Anterior cingulate cortex (tissue), 58 donors: ENCODE results near the gene HDAC11.

ENCODE experiments used
- DNase-seq, 58 donors: peaks; one replicate each; lab custom pipeline; 2025; lab: John Stamatoyannopoulos, UW

Gene HDAC11

DNA sequence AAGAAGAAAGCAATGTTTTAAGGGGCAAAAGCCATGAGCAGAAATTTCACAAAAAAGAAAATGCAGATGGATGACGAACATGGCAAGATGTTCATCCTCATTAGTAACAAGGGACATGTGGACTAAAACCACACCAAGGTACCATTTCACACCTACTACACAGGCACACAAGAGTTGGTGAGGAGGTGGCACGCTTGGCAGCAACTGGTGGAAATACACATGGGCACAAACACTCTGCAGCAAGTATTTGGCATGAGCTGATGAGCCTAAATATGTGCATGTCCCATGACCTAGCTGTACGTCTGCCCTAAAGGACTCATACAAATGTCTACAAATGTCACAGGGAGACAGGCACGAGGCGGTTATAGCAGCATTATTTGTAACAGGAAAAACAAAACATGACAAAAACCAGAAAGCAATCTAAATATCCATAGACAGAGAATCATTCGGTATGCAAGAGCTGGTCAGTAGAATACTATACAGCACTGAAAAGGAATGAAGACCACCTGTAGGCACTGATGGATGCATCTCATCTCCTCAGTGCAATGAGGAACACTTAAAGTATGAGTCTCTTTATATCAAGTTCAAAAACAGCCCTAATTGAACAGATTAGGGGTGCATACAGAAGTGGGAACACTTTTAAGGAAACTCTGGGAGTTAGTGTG, 57.3 kb downstream of the HDAC11 start:
- DNase-seq: peak in 2 of 58 donors; percentile 9 to 15

DNA sequence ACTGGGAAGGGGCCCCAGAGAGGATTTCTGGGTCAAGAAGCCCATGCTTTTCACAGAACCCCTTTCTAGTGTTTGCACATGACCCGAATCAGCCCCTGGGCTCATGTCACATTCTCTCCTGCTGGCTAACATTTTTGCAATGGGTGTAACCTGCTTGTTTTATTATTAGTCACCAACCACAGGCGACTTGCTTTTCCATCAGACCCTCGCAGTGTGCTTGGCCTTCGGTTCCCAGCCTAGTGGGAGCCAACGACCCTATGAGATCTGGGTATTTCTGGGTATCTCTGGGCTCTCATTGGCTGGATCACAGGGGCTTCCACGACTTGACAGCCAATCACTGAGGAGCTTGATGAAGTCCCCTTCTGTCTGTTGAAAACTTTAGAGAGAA, 57.8 kb downstream of the HDAC11 start:
- DNase-seq: no peak

DNA sequence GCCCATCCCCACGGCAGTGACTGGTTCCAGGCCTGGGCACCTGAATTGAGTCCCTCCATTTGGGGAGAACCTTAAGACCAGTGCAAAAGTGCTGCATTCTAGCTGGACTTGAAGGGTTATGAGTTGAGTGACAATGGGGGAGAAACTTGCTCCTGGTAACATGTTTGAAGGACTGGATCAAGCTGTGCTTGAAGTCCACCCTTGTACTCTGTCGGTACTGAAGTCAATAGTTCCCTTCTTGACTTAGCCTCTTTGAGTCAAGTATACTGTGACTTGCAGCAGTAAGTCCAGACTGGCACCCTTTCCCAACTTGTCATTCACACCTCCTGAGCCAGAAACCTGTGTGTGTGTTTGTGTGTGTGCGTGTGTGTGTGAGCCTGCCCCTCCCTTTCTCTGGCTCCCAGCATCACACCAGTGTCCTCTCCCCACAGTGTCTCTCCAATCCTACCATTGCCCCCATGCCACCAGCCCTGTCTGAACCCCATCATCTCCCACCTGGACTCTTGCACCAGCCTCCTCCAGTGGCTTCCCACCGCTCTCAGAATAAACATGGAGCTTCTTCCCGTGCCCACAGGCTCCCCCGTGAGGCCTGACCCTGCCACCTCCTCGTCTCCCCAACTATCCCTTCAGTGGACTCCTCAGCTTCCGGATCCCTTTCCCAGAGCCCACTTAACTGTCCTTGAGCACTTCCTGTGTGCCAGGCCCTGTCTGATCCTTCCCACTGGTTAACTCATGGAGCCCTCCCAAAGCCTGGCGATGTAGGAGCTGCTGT, 58.6 kb downstream of the HDAC11 start:
- no peak for DNase-seq

DNA sequence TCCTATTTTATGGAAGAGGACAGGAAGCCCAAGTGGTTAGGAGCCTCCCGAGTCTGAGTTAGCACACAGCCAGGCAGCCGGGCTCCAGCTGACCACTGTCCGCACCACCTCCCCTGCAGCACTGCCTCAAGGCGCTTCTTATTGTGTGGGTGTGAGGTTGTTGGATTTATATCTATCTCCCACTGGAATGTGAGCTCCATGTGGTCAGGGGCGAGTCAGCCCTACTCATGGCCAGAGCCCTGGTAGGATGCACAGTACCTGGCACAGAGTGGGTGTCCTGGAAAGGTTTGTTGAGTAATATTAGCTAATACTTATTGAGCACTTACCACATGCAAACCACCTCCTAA, 59.2 kb downstream of the HDAC11 start:
- no peak for DNase-seq

DNA sequence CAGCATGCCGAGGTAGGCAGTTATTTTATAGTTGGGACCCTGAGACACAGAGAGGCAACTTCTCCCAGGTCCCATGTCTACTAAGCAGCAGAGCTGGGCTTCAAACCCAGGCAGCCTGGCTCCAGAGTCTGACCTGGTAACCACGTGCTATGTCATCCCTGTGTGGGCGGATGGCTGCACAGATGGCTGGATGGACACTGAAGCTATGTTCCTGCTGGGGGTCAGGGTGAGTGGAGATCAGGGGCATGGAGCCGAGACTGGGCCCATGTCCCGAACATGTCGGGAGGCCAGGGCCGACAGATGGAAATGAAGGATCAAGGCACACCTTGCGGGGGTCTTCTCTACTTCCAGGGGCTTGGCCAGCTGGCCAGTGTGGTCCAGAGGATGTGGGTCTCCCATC, 59.6 kb downstream of the HDAC11 start:
- no peak for DNase-seq

DNA sequence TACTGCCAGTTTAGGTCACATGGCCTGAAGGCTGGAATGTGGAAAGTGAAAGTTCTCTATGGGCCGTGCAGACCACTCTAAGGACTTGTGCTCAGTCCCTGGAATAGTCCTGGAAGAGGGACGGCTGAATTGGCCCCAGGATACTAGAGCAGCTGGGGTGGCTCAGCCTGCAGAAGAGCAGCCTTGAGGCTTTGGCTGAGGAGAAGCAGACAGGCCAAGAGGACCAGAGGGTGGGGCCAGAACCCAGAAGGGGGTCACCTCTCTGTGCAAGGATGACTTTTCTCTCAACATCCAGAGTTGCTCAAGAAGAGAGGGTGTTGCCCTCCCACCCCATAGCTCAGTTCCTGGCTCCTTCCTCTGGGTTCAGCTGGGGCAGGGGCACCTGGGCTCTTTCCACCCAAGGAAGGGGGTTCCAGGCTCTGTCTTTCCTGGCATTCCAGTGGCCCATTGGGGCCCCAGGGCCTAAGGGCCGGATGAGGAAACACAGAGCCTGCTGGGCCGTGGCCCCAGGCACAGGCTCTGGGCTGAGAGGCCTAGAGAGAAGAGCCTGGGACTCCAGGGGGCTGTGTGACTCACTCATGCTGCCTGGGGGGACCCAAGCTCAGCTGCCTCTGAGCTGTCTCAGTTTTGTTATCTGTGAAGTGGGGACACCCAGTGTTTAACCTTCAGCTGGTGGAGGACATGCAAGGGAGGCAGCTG, 60.3 kb downstream of the HDAC11 start:
- no peak for DNase-seq

DNA sequence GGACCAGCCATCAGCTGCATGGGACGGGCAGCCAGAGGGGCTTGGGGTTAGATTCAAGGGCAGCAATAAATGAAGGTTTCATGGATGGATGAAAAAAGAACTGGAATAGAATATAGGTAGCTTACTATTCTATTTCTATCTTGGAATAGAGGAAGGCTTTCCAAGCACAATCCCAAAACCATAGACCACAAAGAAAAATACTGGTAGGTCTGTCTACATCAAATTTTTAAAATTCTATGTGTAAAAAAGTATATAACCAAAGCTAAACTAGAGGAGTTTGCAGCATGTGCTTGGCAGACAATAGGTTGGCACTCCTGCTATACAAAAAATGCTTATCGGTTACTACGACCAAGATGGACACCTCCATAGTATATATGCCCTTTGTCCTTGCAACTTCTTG, 61.6 kb downstream of the HDAC11 start:
- no peak for DNase-seq

DNA sequence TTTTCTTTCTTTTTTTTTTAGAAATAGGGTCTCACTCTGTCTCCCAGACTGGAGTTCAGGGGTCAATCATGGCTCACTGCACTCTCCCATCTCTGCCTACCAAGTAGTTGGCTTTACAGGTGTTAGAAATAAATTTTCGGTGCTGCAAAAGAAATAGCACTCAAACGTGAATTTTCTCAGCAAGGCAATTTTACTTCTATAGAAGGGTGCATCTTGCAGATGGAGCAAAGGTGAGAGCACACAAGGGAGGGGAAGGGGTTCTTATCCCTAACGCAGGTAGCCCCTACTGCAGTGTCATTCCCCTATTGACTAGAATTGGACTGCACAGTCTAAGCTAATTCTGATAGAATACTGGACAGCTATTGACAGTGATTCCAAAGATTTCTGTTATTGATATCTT, 62.0 kb downstream of the HDAC11 start:
- no peak for DNase-seq

DNA sequence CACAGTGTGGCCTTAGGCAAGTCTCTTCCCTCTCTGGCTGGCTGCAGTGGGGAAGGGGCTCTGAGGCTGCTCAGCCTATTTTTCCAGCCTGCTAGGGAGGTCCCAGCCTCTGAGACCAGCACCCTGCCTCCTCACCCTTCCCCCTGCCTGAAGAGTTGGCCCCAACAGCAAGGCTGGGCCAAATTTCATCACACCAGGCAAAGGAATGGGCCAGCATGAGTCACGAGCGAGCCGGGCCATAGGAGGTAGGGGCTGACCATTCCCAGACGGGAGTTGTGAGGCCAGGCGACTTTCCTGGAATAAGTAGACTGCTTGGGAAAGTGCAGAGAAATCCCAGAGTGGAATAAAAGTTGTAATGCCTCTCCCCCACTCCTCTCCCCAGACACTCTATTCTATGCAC, 63.1 kb downstream of the HDAC11 start:
- no peak for DNase-seq

DNA sequence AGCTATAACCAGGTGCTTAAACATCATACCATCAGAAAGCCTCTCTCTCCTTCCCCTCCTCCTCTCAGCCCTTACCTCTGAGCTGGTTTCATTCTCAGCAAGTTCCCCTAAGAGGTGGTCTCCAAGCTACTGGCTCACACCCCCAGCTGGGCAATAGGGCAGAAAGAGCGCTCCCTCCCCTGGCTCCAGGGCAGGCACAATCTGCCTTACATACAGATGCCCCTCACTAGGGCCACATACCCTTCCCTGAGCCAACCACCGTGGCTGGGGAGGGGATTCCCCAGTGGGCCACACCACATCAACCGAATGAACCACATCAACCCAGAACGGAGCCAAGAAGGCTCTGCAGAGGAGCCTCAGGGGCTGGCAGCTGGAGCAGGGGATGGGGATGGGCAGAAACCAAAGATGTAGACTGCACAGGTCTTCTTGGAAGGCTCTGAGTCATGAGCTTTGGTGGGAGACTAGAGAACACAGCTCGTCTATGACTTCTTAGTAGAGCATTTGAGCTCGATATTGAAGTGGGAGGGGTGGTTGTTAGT, 64.3 kb downstream of the HDAC11 start:
- DNase-seq: no peak

DNA sequence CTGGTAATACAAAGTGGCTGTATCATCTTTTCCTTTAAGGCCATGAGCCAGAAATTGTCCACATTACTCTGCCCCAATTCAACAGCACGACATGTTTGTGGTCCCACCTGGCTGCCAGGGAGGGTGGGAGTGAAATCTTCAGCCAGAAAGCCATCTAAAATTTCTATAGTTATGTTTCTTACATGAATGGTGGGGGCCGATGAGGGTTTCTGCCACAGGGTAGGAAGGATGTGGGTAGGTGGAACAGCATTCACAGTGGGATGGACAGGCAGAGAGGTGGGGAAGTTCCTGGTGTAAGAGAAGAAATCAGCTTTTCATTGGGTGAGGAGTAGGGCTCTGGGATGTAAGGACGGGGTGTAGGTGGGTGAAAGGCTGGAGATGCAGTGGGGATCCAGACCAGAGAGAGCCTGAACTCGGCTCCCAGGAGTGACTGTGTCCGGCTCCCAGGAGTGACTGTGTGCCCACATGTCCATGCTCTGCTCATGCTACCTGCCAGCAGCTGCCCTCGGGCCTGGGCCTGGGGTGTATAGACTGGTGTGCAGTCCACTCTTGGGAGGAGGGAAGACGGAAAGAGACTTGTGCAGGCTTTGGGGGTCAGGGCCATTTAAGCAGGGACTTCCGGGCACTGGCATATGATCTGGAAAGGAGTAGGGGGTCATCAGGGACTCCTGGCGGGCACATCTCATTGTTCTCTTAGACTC, 65.0 kb downstream of the HDAC11 start:
- no peak for DNase-seq

DNA sequence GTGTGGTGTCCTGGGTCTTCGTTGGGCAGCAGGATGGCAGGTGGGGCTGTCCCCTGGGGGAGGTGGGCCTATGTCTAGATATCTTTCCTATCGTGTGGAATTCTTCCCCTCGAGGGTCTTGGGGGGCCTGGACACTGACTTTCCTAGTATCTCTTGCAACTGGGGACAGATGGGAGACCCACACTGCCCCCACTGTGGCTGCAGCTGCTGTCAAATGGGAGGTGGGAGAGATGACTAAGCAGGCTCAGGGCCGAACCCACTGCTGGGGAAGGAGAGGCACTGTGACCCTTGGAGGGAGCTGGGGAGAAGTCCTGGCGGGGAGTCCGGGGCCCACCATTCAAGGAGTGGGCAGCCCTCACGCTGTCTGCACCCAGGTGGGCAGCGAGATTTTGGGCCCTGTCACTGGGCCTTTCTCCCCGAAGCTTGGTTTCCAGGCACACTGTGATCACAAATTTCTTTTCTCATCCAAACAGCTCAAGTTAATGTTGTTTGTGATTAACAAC, 65.9 kb downstream of the HDAC11 start:
- no peak for DNase-seq

DNA sequence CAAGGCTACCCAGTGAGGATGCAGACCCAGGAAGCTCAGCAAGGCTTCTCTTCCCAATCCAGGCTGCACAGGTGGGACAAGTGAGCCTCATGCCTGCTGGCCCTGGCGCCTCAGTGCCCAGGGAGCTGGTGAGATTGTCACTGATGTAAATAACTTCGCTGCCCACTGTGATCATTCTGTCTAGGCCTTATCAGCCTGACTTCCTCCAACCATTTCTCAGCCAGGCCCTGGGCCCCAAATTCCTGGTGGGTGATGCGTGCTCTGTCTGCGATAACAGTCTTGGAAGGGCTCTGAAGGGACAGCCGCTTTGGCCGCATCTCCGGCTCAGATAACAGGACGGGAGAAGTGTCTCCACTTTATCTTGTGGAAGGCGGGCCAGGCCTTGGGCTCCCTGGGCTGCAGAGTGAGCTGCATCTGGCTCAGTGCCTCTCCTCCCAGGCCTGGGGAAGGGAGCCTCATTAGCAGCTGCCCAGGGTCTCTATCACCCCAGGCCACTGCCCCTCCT, 66.6 kb downstream of the HDAC11 start:
- no peak for DNase-seq

DNA sequence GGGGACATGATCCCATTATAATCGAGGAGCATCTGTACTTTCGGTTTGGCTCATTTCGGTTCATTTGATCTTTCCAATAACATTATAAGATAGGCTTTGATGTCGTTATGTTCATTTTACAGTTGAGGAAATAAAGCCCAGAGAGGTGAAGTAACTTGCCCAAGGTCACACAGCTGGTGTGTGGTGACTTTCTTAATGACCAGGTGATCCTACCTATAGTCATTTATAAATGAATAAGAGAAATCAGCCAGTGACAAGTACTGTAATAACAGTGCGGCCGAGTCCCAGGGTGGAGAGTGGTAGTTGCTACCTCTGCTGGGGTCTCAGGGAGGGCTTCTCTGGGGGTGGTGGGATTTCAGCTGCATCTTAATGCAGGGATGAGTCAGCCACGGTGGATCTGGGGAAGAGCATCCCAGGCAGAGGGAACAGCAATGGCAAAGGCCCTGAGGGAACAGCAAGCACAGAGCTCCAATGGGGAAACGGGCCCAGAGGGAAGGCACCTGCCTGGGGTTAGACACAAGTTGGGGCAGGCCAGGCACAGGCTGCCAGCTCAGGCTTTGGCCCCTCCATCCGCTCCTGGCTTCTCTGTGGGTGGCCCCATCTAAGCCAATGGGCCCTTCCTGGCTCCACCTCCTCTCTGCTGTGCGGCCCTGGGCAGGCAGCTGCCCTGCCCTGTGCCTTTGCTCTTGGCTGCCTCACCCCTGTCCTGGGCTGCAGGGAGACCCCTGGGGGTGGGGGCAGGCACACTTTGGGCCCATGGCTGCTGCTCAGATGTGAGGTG, 67.7 kb downstream of the HDAC11 start:
- no peak for DNase-seq

DNA sequence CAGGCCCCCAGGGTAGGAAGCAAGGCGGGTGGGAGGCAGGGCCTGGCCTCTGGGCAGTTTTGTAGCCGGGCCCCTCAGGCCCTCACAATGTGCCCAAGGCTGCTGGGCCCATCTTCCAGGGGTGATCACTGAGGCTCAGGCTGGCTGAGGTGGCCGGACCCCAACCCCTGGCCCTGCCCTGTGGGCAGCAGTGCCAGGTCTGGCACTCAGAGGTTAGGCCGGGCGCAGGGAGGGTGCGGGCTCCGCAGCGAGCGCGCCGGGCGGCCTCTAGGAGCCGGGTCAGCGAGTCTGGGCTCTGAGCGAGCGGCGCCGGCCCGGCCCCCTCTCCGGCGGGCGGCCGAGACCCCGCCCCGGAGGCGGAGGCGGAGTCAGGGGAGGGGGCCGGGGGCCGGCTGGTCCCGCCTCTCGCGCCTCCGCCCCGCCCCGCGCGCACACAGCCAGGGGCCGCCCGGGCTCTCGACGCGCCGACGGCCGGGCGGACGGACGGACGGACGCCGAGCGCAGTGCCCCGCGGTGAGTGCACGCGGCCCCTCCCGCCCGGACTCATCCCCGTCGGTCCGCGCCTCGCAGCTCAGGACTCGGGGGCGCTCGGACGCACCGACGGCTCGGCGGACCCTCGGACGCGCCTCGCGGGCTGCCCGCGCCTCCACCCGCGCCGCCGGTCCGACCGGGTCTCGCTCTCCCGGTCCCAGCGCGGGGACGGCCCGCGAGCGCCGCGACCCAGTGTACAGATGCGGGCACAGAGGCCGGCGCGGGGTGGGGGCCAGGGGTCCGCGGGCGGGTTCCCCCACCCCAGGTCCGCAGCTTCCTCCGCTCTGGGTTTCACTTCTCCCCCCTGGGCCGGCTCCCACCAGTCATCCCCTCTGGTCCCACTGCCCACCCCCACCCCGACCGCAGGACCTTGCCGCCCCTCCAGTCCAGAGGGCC, 68.9 kb downstream of the HDAC11 start, which contains the start of gene FBLN2:
FBLN2 (plus strand) TSS at position 430 of the 927 bp plus-strand sequence. CDS start 21,231 bp downstream, outside the sequence.
- DNase-seq: no peak

DNA sequence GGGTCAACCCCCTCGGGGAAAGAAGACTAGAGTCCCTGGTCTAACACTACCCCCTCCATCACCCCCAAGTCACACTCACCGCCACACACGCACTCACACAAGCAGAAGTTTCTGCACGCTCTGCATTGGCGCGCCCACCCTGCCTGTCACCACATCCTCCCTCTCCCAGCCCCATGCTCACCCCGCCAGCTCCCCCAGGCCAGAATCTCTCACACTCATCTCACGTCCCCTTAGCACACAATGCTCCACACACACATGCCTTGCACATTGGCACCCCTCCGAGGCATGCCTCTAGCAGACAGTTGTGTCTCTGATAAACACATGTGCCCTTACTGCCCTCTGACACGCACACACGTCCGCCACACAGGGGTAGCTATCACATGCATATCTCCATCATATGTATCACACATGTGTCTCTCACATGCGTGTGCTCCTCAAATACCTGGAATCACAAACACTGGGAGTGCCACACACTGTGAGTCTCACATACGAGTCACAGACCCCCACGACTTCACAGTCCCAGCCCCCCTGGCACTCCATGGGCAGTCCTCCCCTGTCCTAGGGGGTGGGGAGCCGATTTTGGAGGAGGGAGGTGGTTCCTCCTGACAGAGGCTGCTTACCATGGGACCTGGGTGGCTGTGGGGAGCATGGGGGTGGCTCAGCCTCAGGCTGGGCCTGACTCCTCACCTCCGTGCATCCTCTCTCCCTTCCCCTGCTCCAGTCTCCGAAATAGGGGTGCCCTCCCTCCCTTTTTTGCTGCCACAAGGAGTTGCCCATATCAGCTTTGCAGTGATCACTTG, 69.7 kb downstream of the HDAC11 start:
- DNase-seq: no peak

DNA sequence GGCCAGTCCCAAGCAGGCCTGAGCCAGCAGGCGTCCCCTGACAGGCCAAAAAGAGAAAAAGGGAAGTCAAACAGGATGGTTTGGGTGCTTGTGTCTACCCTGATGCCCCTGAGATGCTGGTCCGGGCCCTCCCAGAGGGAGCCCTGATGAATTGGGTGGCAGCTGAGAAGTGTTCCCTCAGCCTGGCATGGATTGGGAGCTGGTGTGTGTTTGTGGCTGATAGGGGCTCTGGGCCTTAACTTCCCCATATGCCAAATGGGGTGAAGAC, 70.3 kb downstream of the HDAC11 start:
- DNase-seq: no peak
